Neutrophil (primary cell): Measurements from ENCODE around the gene TMED8.

Experiments
- H3K27ac ChIP-seq: fragments of 200-600 bp; sonication (generic); 2 replicates; pipeline ENCODE4 v1.5.1; 2016; ENCODE audit warnings: mild to moderate bottlenecking, moderate library complexity
- H3K27me3 ChIP-seq: fragments of 200-600 bp; sonication (generic); 2 replicates; pipeline ENCODE4 v1.6.0; 2016; ENCODE audit warnings: mild to moderate bottlenecking
- H3K36me3 ChIP-seq: fragments of 200-600 bp; sonication (generic); 2 replicates; pipeline ENCODE4 v1.5.1; 2017
- H3K4me1 ChIP-seq, 2 experiments: fragments of 200-600 bp in 1 of 2; sonication (generic) in 1 of 2; 1 replicate in 1 of 2; 2 replicates in 1 of 2; pipeline versions ENCODE4 v1.5.1 to v1.6.1; 2013 to 2016; ENCODE audit warnings: low read depth in 1 of 2, low read length in 1 of 2, mild to moderate bottlenecking in 1 of 2, moderate library complexity in 1 of 2; ENCODE audit not compliant: control insufficient read depth in 1 of 2, insufficient read depth in 1 of 2
- H3K4me3 ChIP-seq, 2 experiments: fragments of 200-600 bp in 1 of 2; sonication (generic) in 1 of 2; 1 replicate in 1 of 2; 2 replicates in 1 of 2; pipeline ENCODE4 v1.5.1; 2013 to 2016; ENCODE audit warnings: low read depth in 1 of 2, low read length in 1 of 2, mild to moderate bottlenecking in 1 of 2, moderate library complexity in 1 of 2
- H3K9me3 ChIP-seq: fragments of 200-600 bp; sonication (generic); 2 replicates; pipeline ENCODE4 v1.5.1; 2016
- CTCF ChIP-seq: fragments of 200-600 bp; sonication (generic); IDR thresholded peaks from 2 replicates; pipeline ENCODE4 v1.5.1; 2016; ENCODE audit warnings: antibody characterized with exemption

TMED8 gene

GRCh38 chr14:77375973-77376770, 722 bp downstream of the TMED8 start:
- peaks cover 36 to 38% of the 10 kb centered on the region in 2 experiments for H3K4me1 ChIP-seq
- H3K4me3 ChIP-seq, result peak overlapping the region; percentile 89 to 95
- no peaks in the 10 kb centered on the region for H3K36me3 ChIP-seq
- H3K9me3 ChIP-seq, result no peaks in the 10 kb centered on the region
- H3K27me3 ChIP-seq, result no peaks in the 10 kb centered on the region
- peak overlapping the region; percentile 89 for H3K27ac ChIP-seq
- no peak for TF ChIP-seq CTCF

GRCh38 chr14:77375164-77375950, 1.5 kb downstream of the TMED8 start:
- Histone ChIP-seq H3K27me3 (no peaks in the 10 kb centered on the region), H3K4me3 (peak overlapping the region; percentile 89 to 95), H3K36me3 (no peaks in the 10 kb centered on the region), H3K4me1 (peaks cover 36 to 38% of the 10 kb centered on the region in 2 experiments), H3K9me3 (no peaks in the 10 kb centered on the region), H3K27ac (peak overlapping the region; percentile 89)
- no peak for TF ChIP-seq CTCF

- H3K4me1 ChIP-seq, result peaks cover 19 to 22% of the 10 kb centered on the region in 2 experiments
- H3K9me3 ChIP-seq, result no peaks in the 10 kb centered on the region
- no peak overlapping the region for H3K4me3 ChIP-seq
- no peak for TF ChIP-seq CTCF
- H3K27ac ChIP-seq, result peak overlapping the region; percentile 31
- H3K27me3 ChIP-seq, result no peaks in the 10 kb centered on the region
- H3K36me3 ChIP-seq, result no peaks in the 10 kb centered on the region
These were observed 4.5 kb downstream of the TMED8 start for GRCh38 chr14:77372304-77372841.

GRCh38 chr14:77369285-77369684, 7.6 kb downstream of the TMED8 start:
- TF ChIP-seq CTCF, result no peak
- no peak overlapping the region for H3K4me3 ChIP-seq

GRCh38 chr14:77364146-77364545, 12.7 kb downstream of the TMED8 start:
- H3K36me3 ChIP-seq, result no peaks in the 10 kb centered on the region
- no peaks in the 10 kb centered on the region for H3K4me1 ChIP-seq
- TF ChIP-seq CTCF, result no peak
- H3K4me3 ChIP-seq, result no peak overlapping the region
- H3K27me3 ChIP-seq, result no peaks in the 10 kb centered on the region
- H3K9me3 ChIP-seq, result no peaks in the 10 kb centered on the region
- H3K27ac ChIP-seq, result no peak overlapping the region

More at GRCh38 chr14:77369285-77369684, 7.6 kb downstream of the TMED8 start:
- no peaks in the 10 kb centered on the region for H3K9me3 ChIP-seq
- H3K27me3 ChIP-seq, result no peaks in the 10 kb centered on the region
- no peaks in the 10 kb centered on the region for H3K4me1 ChIP-seq
- H3K36me3 ChIP-seq, result no peaks in the 10 kb centered on the region
- H3K27ac ChIP-seq, result no peak overlapping the region
